Heart right ventricle (tissue), 16 donors: ENCODE results near the gene CAMKK2. TPM values are rescaled to one million over a fixed set of nuclear protein-coding genes. Genes with fewer than 3 reads are reported as not detected.
A peak's percentile ranks its signal among the peaks of the same experiment; 100 is the strongest.

ENCODE experiments used
- ATAC-seq, 8 donors: fragments of 200-7000 bp; cut with Tn5 transposase; one replicate each; pipeline ENCODE4 v1.9.1; 2020; ENCODE audit warnings: mild to moderate bottlenecking in 8 of 8, moderate library complexity in 8 of 8, moderate number of reproducible peaks in 1 of 8
- DNase-seq, 2 donors: peaks; one replicate each; pipeline ENCODE4 v3.0.0-alpha.2; 2020
- H3K27ac ChIP-seq, 10 donors: fragments of 200-600 bp; sonication (generic) in 2 of 10; one replicate each; pipeline versions ENCODE4 v1.5.0 to v1.8.0; 2020 to 2022; ENCODE audit warnings: mild to moderate bottlenecking in 3 of 10
- H3K27me3 ChIP-seq, 7 donors: fragments of 200-600 bp; one replicate each; pipeline ENCODE4 v1.8.0; 2021 to 2022; ENCODE audit warnings: mild to moderate bottlenecking in 2 of 7
- H3K36me3 ChIP-seq, 9 donors: fragments of 200-600 bp; sonication (generic) in 1 of 9; one replicate each; pipeline versions ENCODE4 v1.5.0 to v1.8.0; 2020 to 2022; ENCODE audit warnings: mild to moderate bottlenecking in 2 of 9
- H3K4me1 ChIP-seq, 9 donors: fragments of 200-600 bp; sonication (generic) in 1 of 9; one replicate each; pipeline versions ENCODE4 v1.5.0 to v1.8.0; 2020 to 2022; ENCODE audit warnings: mild to moderate bottlenecking in 4 of 9
- H3K4me3 ChIP-seq, 10 donors: fragments of 200-600 bp; sonication (generic) in 2 of 10; one replicate each; pipeline versions ENCODE4 v1.5.0 to v1.8.0; 2020 to 2022; ENCODE audit warnings: mild to moderate bottlenecking in 7 of 10, moderate library complexity in 2 of 10
- H3K9me3 ChIP-seq, 11 donors: fragments of 200-600 bp in 10 of 11; sonication (generic) in 2 of 11; one replicate each; pipeline versions ENCODE4 v1.5.0 to v1.8.0; 2013 to 2022; ENCODE audit warnings: mild to moderate bottlenecking in 2 of 11, control low read depth in 1 of 11, moderate library complexity in 1 of 11
- CTCF ChIP-seq, 9 donors: fragments of 200-600 bp; sonication (generic) in 2 of 9; IDR thresholded peaks; one replicate each; pipeline versions ENCODE4 v1.5.0 to v1.8.0; 2021 to 2022; ENCODE audit warnings: antibody characterized with exemption in 9 of 9, mild to moderate bottlenecking in 5 of 9, moderate library complexity in 1 of 9
- WGBS, 2 donors: extraction: QIAGEN DNeasy Blood & Tissue Kit; methylation state at CpG; one replicate each; pipeline ENCODE4 v1.1.7; 2013; ENCODE audit warnings: inconsistent platforms in 1 of 2; 5-methylcytosine and 5-hydroxymethylcytosine counted together
- intact Hi-C, 10 donors: fragments of 100-400 bp; cut with DNase I; formaldehyde crosslinking; loops; one replicate each; pipeline versions ENCODE4 v1.11.1 to v1.14.2; 2022
- polyA plus RNA-seq, 2 donors: library from polyadenylated mRNA; stranded (reverse); fragments of 200-250 nt; gene quantifications; one replicate each; pipeline ENCODE4 v1.2.3, GENCODE V29; 2013
- total RNA-seq, 10 donors: library from RNA; stranded (reverse); fragmentation: NEBNext Ultra II Directional in 3 of 10; extraction: Animal tissue kit (Norgen Biotek cat#: 25700) in 3 of 10; gene quantifications; one replicate each; pipeline versions ENCODE4 v1.2.1 to v1.2.4, GENCODE V29; 2021 to 2023
- donor health status: Arrhythmogenic right ventricular cardiomyopathy.
- donor health status: ischemic (EF 13 %, LVEDD 7.1; RV severe dilation, severe dysfunction).
- donor health status: healthy with polysubstance abuse.
- donor health status: DM: no; HTN: yes; CAD: no.
- donor health status: DM: no; HTN: no; CAD: no.
- donor health status: ischemic (EF 25% LVEDD 6.9; RV normal size, moderate dysfunction).
- donor health status: ischemic (EF 25% LVEDD 5.7; RV mildly dilated, moderate dysfunction).
- donor health status: healthy.
- donor health status: DM: yes; HTN: yes; CAD: no.
- donor health status: Ischemic cardiomyopathy.
- donor health status: ischemic (EF 35%, LVEDD 5.7; RV mildly dilated, moderate dysfunction).
- donor health status: nonischemic (EF 11% LVEDD 7.7; RV severe dilation, severe dysfunction).
- donor health status: DM: yes; HTN: yes; CAD: no.
- donor health status: PGD.
- donor health status: ischemic (EF 29% LVEDD 5.4; RV normal size, mild dysfunction).
- donor health status: nonischemic (EF 23%, LVEDD 6.1; RV moderate dilation, normal function).

CAMKK2 gene
- total and polyA plus RNA-seq, 12 donors: 10.8 to 19.3 (median 15.8) TPM

- H3K36me3 ChIP-seq: peaks cover 0 to 100% (median 63%) of the 10 kb centered on the region in 9 donors
- H3K27ac ChIP-seq: no peak overlapping the region
- no peak overlapping the region for H3K4me3 ChIP-seq
- ATAC-seq (peak in 7 of 8 donors; percentile 58 to 85 (median 70)), DNase-seq (peak in 1 of 2 donors; percentile 26)
- TF ChIP-seq CTCF (IDR thresholded peaks at IDR 0.05): peak; percentile 69 to 90 (median 86)
- H3K9me3 ChIP-seq: no peaks in the 10 kb centered on the region
- WGBS, 2 donors: 62 to 64% methylated on average over 8 of the region's 8 CpGs
- H3K4me1 ChIP-seq: peaks cover 0 to 6% (median 0%) of the 10 kb centered on the region in 9 donors
- intact Hi-C loops: loop anchor here in 8 of 10 donors (1.0 to 5.0 kb wide), 3 partner anchors 108 to 109 kb away; no protein-coding TSS in a partner anchor
- no peaks in the 10 kb centered on the region for H3K27me3 ChIP-seq
These were observed 38.2 kb upstream of the CAMKK2 start for GRCh38 chr12:121334513-121335343.

GRCh38 chr12:121333747-121334146, 37.2 kb upstream of the CAMKK2 start:
- no peaks in the 10 kb centered on the region for H3K9me3 ChIP-seq
- ATAC-seq (no peak), DNase-seq (no peak)
- peaks cover 0 to 6% (median 0%) of the 10 kb centered on the region in 9 donors for H3K4me1 ChIP-seq
- no peak for TF ChIP-seq CTCF (IDR thresholded peaks at IDR 0.05)
- no peaks in the 10 kb centered on the region for H3K27me3 ChIP-seq
- no peak overlapping the region for H3K4me3 ChIP-seq
- H3K36me3 ChIP-seq: peaks cover 0 to 100% (median 62%) of the 10 kb centered on the region in 9 donors
- no peak overlapping the region for H3K27ac ChIP-seq
- intact Hi-C loops: loop anchor here in 8 of 10 donors (1.0 to 5.0 kb wide), 3 partner anchors 109 to 110 kb away; no protein-coding TSS in a partner anchor
- WGBS, 2 donors: 91 to 93% methylated on average over 1 of the region's 1 CpG

DNA sequence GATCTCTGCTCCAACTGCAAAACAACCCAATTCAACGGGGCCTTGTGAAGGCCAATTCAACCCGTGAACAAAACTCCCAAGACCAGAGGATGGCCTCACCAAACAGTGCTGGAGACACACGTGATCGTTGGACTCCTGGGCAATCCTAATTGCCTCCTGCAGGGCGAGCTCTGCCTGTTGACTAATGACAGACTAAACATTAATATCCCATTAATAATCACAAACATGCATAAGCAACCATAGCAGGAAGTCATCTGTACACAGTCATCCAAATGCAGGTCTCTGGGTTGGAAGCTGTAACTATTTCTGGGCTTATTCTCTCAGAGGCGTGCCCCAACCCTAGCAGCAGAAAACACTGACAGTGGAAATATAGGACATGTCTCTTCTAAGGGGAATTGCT, 34.7 kb upstream of the CAMKK2 start:
- TF ChIP-seq CTCF (IDR thresholded peaks at IDR 0.05): no peak
- ATAC-seq: no peak
- intact Hi-C loops: loop anchor here in 3 of 10 donors (5.0 kb wide), 1 partner anchor 111 kb away; no protein-coding TSS in a partner anchor

DNA sequence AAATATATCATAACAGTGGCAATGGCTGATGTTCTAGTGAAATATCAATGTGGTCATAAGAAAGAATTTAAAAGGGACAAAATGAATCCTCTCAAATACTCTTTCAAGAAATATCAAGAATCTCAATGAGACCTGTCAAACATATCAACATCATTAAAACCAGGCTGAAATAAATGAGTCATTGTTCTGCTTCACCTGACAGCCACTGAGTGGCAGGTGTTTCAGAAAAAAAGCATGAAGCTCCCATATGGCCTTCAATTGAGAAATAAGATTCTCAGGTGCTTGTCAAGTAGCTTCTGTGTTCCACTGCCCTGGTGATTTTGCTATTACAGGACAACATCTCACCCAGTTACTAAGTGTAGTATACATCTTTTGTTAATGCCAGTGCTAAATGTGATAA, 34.2 kb upstream of the CAMKK2 start:
- no peak overlapping the region for H3K4me3 ChIP-seq
- no peaks in the 10 kb centered on the region for H3K9me3 ChIP-seq
- intact Hi-C loops: loop anchor here in 3 of 10 donors (5.0 kb wide), 1 partner anchor 112 kb away; no protein-coding TSS in a partner anchor
- H3K36me3 ChIP-seq: peaks cover 0 to 100% (median 69%) of the 10 kb centered on the region in 9 donors
- peaks cover 0 to 7% (median 3%) of the 10 kb centered on the region in 9 donors for H3K4me1 ChIP-seq
- H3K27me3 ChIP-seq: no peaks in the 10 kb centered on the region
- TF ChIP-seq CTCF (IDR thresholded peaks at IDR 0.05): no peak
- H3K27ac ChIP-seq: no peak overlapping the region
- ATAC-seq (no peak), DNase-seq (no peak)

More for the DNA sequence above, 34.7 kb upstream of the CAMKK2 start:
- H3K27ac ChIP-seq: no peak overlapping the region
- no peak for DNase-seq
- H3K27me3 ChIP-seq: no peaks in the 10 kb centered on the region
- peaks cover 0 to 100% (median 65%) of the 10 kb centered on the region in 9 donors for H3K36me3 ChIP-seq
- peaks cover 0 to 6% (median 2%) of the 10 kb centered on the region in 9 donors for H3K4me1 ChIP-seq
- 86 to 91% methylated on average over 6 of the region's 6 CpGs for WGBS, 2 donors
- no peak overlapping the region for H3K4me3 ChIP-seq
- H3K9me3 ChIP-seq: no peaks in the 10 kb centered on the region
